Liver (tissue), 3 donors: Measurements from ENCODE around the gene KCNQ5.

Source experiments
- CTCF ChIP-seq: fragments of 150-350 bp; IDR thresholded peaks from 2 replicates; pipeline ENCODE4 v1.5.1; 2017; ENCODE audit warnings: improper control_type of control experiment, low read depth, low read length; ENCODE audit not compliant: missing input control
- EGR1 ChIP-seq, 2 donors: IDR thresholded peaks; 2 replicates each; pipeline ENCODE4 v1.6.1; 2016 to 2018; ENCODE audit warnings: antibody characterized with exemption in 2 of 2, low read depth in 2 of 2
- donor health status: healthy.
- donor health status: healthy.

GRCh38 chr6:72956272-72956671 is 334.4 kb downstream of the KCNQ5 start:
- TF ChIP-seq CTCF (no peak), EGR1 (IDR thresholded peaks at IDR 0.05; ENCODE audit: low read depth in 2 of 2) (no peak)
